GM19193 (cell line): ENCODE data around the gene ABHD17C.

Experiments
- POLR2A ChIP-seq: IDR thresholded peaks from 4 replicates; pipeline ENCODE4 v1.6.1; 2011; ENCODE audit not compliant: insufficient read depth, insufficient read length; ENCODE audit errors: extremely low read depth

ABHD17C gene

GRCh38 chr15:80778964-80779657, 84.0 kb downstream of the ABHD17C start, which contains the start of gene CEMIP:
CEMIP (plus strand) TSS chr15:80779370; CDS start chr15:80873880, 94,510 bp downstream.
- TF ChIP-seq POLR2A = no peak

DNA sequence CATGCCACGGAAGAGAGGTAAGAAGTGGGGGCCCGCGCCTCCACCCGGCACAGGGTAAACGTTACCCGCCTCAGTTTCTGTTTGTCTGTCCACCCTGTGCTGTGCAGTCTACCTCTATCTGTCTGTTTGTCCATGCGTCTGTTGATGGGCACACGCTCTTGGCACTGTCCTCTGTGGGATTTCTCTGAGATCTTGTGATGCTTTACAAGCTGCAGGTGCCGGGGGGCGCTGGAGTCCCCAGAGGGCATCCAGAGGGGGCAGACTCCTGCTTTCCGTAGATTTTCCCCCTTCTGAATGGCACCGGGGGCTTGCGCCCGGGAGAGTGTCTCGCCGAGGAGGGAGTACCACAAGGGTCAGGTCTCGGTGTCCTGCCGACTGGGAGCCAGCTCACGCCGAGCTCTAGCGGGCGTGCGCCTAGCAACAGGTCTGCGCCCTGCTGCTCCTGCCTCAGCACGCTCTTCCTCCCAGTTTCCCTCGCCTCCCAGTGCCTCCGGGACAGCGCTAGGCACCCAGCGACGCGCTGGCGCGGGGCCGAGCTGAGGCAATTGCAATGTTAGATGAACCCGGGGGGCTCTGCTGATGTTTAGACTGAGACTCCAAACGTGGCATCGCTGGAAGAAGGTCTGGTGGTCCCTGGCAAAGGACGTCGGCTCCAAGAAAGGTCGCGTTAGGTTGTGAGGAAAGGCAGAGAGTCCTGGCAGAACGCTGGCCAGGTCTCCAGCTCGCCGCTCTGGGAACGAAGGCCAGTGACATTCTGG, 84.7 kb downstream of the ABHD17C start:
- no peak for TF ChIP-seq POLR2A

DNA sequence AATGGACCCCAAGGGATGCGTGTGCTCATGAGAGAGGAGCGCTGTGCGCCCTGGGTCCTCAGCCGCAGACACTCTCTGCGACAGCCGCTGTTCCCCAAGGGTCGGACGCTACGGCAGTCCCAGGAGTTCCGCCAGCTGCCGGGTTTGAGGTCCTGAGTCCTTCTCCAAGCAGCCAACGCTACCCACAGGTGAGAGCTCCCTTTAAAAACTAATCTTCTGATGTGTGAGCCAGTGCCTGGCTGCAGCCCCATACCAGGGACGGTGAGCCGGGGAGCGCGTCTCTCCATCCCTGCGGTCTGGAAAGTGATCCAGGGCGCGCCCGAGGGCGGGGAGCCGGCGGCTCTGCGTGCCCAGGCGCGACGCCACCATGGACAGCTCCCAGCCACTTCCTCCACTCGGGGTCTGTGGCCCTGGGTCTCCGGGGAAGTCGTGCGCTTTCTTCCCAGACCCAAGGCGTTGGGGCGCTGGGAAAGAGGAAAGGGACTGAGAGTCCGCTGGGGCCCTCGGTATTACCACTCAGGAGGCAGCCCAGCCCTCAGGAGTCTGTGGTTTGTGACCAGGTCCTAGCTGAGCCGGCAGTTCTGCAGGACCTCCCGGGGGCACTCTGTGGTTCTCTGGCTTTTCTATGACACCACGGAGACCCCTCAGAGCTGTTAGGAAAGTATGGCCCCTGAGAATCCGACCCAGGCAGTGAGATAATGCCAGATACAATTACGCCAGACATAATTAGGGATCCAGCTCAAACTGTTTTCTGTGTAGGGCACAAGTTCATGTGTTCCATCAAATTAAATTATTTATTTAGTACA, 85.5 kb downstream of the ABHD17C start:
- no peak for TF ChIP-seq POLR2A

- no peak for TF ChIP-seq POLR2A
These were observed 88.2 kb downstream of the ABHD17C start for GRCh38 chr15:80783260-80783659.

DNA sequence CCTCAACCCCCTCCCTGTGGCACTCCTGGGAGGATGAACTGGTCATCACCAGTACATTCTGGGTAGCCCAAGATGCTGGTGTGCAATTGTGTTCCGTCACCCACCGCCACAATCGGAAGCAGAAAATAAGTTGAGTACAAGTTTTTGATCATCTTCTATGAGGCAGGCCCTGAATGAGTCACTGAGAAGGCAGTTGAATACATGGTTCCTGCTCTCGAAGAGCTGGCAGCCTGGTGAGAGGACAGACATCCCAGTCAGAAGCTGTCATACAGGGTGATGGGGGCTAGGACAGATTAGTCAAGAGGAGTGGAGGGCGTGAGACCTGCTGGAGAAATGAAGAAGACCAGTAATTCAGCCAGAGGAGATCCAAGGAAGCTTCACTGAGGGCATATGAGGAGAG, 90.2 kb downstream of the ABHD17C start:
- TF ChIP-seq POLR2A = no peak

GRCh38 chr15:80785811-80786354, 90.8 kb downstream of the ABHD17C start:
- no peak for TF ChIP-seq POLR2A

GRCh38 chr15:80787316-80787715, 92.2 kb downstream of the ABHD17C start:
- no peak for TF ChIP-seq POLR2A

DNA sequence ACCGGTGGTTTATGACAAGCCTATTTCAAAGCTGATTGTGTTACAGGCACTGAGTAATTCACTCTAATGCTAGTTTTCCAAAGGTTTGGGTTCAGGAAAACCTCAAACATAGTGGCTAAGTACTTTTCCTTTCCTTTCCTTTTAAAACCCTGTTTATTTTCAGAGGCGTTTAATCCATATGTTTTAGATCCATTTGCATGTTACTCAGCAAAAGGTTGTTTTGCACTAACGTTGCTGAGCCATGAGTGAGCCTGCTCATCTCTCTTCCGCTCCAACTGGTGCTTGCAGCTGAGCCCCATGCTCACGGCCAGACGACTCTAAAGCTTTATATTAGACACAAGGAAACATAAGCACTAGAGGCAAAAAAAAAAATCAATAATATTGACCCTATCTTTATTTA, 93.4 kb downstream of the ABHD17C start:
- TF ChIP-seq POLR2A = no peak

GRCh38 chr15:80789296-80789695, 94.2 kb downstream of the ABHD17C start:
- TF ChIP-seq POLR2A = no peak

DNA sequence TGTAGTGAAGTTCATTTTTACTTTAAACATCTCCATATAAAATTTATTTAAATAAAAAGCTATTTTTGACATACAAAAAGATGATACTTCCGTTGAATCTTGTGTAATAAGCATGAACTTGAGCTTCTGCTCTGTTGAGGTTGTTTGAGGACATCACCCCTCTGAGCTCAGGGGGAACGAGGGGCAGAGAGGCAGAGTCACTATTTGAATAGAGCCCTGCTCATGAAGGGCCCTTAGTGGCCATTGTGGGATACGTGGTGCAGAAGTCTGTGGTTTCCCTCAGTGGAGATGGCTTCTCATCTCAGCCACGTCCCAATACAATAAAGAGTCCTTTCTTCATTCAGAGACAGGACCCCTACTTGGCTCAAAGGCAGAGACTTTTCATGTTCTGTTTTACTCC, 94.7 kb downstream of the ABHD17C start:
- no peak for TF ChIP-seq POLR2A

DNA sequence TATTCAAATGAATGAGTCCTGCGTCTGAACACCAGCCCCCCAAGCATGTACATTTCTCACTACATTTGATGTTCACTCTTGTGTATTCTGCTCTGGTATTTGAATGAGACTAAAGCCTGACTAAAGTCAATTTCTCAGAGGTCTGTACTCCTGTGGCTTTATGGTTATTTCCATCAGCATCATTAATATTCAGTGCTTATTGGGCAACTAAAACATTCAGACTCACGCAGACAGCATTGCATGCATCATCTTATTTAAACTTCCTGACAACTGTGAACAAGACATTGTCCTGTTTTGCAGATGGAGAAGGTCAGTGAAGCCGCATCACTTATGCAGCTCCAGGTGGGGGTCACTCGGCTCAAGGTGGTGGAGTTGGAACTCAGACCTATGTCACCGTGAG, 95.1 kb downstream of the ABHD17C start:
- no peak for TF ChIP-seq POLR2A

DNA sequence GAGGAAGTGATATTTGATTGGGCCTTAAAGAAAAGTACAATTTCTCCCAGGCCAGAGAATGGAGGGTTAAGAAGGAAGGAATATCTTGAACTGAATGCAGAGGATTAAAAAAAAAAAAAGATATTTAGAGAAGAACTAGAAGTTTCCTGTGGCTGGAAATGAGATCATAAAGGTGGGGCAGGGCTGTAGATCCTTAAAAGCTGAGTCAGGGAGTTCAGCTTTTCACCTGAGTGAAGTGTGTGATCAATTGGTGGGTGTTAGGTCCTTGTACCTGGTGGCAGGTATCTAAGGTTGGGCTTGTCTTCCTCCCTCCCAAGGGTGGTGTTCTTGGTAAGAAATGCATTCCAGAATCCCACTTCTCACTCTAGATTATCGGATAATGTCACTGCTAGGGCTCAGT, 95.9 kb downstream of the ABHD17C start:
- no peak for TF ChIP-seq POLR2A

GRCh38 chr15:80796407-80796806, 101.3 kb downstream of the ABHD17C start:
- no peak for TF ChIP-seq POLR2A

DNA sequence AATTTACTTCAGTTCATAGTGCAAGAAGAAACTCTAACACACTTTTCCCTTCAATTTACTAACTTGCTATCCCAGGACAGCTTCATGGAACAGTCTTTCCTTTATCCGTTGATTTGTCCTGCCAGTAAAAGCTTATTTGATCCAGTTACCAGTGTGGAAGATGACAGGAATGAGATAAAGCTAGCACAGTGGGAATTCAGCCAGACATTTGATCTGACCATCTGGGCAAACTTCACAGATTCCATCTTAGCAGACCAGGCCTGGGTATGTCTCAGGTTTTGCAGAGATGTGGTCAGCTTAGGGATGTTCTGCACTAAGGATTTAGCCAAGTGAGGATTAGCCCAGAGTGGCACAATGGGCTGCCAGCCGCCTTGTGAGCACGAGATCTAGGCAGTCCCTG, 103.8 kb downstream of the ABHD17C start:
- no peak for TF ChIP-seq POLR2A

- no peak for TF ChIP-seq POLR2A
These were observed 105.0 kb downstream of the ABHD17C start for GRCh38 chr15:80800067-80800466.

GRCh38 chr15:80801891-80802680, 107.0 kb downstream of the ABHD17C start:
- no peak for TF ChIP-seq POLR2A
